GM19238 (cell line): ENCODE results near the gene DET1.
A peak's percentile ranks its signal among the peaks of the same experiment; 100 is the strongest.
"Not testable (repeated sequence)": the region's sequence is repeated elsewhere in the genome, so short reads cannot be mapped to it uniquely, and the experiment has no call there.

ENCODE experiments used
- DNase-seq: peaks from one replicate; pipeline ENCODE4 v3.0.0; 2011; ENCODE audit warnings: low spot score; ENCODE audit not compliant: insufficient read length

DET1 gene

GRCh38 chr15:88498996-88499395 lies 47.5 kb downstream of the DET1 start:
- DNase-seq: no peak

GRCh38 chr15:88497109-88497765 lies 49.2 kb downstream of the DET1 start:
- no peak for DNase-seq

GRCh38 chr15:88493844-88494243 lies 52.6 kb downstream of the DET1 start:
- DNase-seq: no peak

GRCh38 chr15:88491158-88491557 lies 55.3 kb downstream of the DET1 start:
- DNase-seq: no peak

GRCh38 chr15:88490036-88490435 lies 56.4 kb downstream of the DET1 start:
- DNase-seq: no peak

- DNase-seq: no peak
Observed at GRCh38 chr15:88489321-88489720, 57.2 kb downstream of the DET1 start.

GRCh38 chr15:88487796-88488523 lies 58.5 kb downstream of the DET1 start:
- no peak for DNase-seq

- DNase-seq: no peak
Observed at GRCh38 chr15:88487178-88487795, 59.2 kb downstream of the DET1 start.

GRCh38 chr15:88484682-88485331 lies 61.7 kb downstream of the DET1 start:
- DNase-seq: no peak

GRCh38 chr15:88482263-88482662 lies 64.2 kb downstream of the DET1 start:
- no peak for DNase-seq

GRCh38 chr15:88480981-88481380 lies 65.5 kb downstream of the DET1 start:
- no peak for DNase-seq

- DNase-seq: no peak
Observed at GRCh38 chr15:88479169-88479568, 67.3 kb downstream of the DET1 start.

GRCh38 chr15:88477904-88478303 lies 68.6 kb downstream of the DET1 start:
- DNase-seq: no peak

GRCh38 chr15:88477126-88477525 lies 69.4 kb downstream of the DET1 start:
- DNase-seq: no peak

GRCh38 chr15:88476635-88477060 lies 69.8 kb downstream of the DET1 start:
- DNase-seq: peak; percentile 29

GRCh38 chr15:88473661-88474293 lies 72.7 kb downstream of the DET1 start:
- DNase-seq: not testable (repeated sequence)

- DNase-seq: no peak
Observed at GRCh38 chr15:88472225-88472624, 74.3 kb downstream of the DET1 start.

GRCh38 chr15:88470625-88471372 lies 75.7 kb downstream of the DET1 start:
- no peak for DNase-seq

GRCh38 chr15:88469321-88469720 lies 77.2 kb downstream of the DET1 start:
- DNase-seq: no peak

GRCh38 chr15:88468721-88469120 lies 77.8 kb downstream of the DET1 start:
- DNase-seq: not testable (repeated sequence)
